HG02840 (cell line): Measurements from ENCODE around the gene SCUBE1.

Source experiments
- ATAC-seq: cut with Tn5 transposase; IDR thresholded peaks from one replicate; pipeline ENCODE4 v1.9.1; 2021; ENCODE audit warnings: mild to moderate bottlenecking, moderate library complexity, moderate number of reproducible peaks; ENCODE audit not compliant: unreplicated experiment, low FRiP score

Gene SCUBE1

GRCh38 chr22:43185860-43186261, 157.3 kb downstream of the SCUBE1 start:
- ATAC-seq, result no peak

GRCh38 chr22:43183496-43184277, 159.5 kb downstream of the SCUBE1 start:
- no peak for ATAC-seq

- no peak for ATAC-seq
These were observed 160.4 kb downstream of the SCUBE1 start for GRCh38 chr22:43182726-43183125.

- no peak for ATAC-seq
These were observed 161.1 kb downstream of the SCUBE1 start for GRCh38 chr22:43182118-43182517.

- ATAC-seq, result no peak
These were observed 161.7 kb downstream of the SCUBE1 start for GRCh38 chr22:43181321-43182076.

- ATAC-seq, result no peak
These were observed 162.5 kb downstream of the SCUBE1 start for GRCh38 chr22:43180670-43181069.

- no peak for ATAC-seq
These were observed 163.3 kb downstream of the SCUBE1 start for GRCh38 chr22:43179911-43180195.

- ATAC-seq, result no peak
These were observed 163.8 kb downstream of the SCUBE1 start for GRCh38 chr22:43179146-43179910.

GRCh38 chr22:43177479-43177878, 165.7 kb downstream of the SCUBE1 start:
- no peak for ATAC-seq

GRCh38 chr22:43176090-43176489, 167.1 kb downstream of the SCUBE1 start:
- no peak for ATAC-seq

GRCh38 chr22:43174941-43175531, 168.1 kb downstream of the SCUBE1 start:
- ATAC-seq, result no peak

GRCh38 chr22:43173976-43174720, 169.0 kb downstream of the SCUBE1 start:
- no peak for ATAC-seq

GRCh38 chr22:43173566-43173965, 169.6 kb downstream of the SCUBE1 start:
- no peak for ATAC-seq

GRCh38 chr22:43172191-43172590, 171.0 kb downstream of the SCUBE1 start:
- no peak for ATAC-seq

- no peak for ATAC-seq
These were observed 171.6 kb downstream of the SCUBE1 start for GRCh38 chr22:43171607-43172006.

GRCh38 chr22:43171019-43171491, 172.1 kb downstream of the SCUBE1 start:
- ATAC-seq, result no peak

GRCh38 chr22:43170131-43170480, 173.1 kb downstream of the SCUBE1 start:
- no peak for ATAC-seq

- no peak for ATAC-seq
These were observed 173.7 kb downstream of the SCUBE1 start for GRCh38 chr22:43169310-43170130.
